Suprapubic skin (tissue), 4 donors: Measurements from ENCODE around the gene BUB1B. TPM values are rescaled to one million over a fixed set of nuclear protein-coding genes. Genes with fewer than 3 reads are reported as not detected.
"Not testable (repeated sequence)": the region's sequence is repeated elsewhere in the genome, so short reads cannot be mapped to it uniquely, and the experiment has no call there.

Experiments used
- DNase-seq, 2 donors: peaks; one replicate each; pipeline ENCODE4 v3.0.0-alpha.2; 2019; ENCODE audit warnings: low spot score in 2 of 2
- H3K27ac ChIP-seq: fragments of 200-600 bp; sonication (generic); one replicate; pipeline ENCODE4 v1.5.1; 2019
- H3K27me3 ChIP-seq: fragments of 200-600 bp; sonication (generic); one replicate; pipeline ENCODE4 v1.5.1; 2019
- H3K36me3 ChIP-seq: fragments of 200-600 bp; sonication (generic); one replicate; pipeline ENCODE4 v1.5.1; 2019
- H3K4me1 ChIP-seq: fragments of 200-600 bp; sonication (generic); one replicate; pipeline ENCODE4 v1.5.1; 2019
- H3K4me3 ChIP-seq: fragments of 200-600 bp; sonication (generic); one replicate; pipeline ENCODE4 v1.5.1; 2019; ENCODE audit warnings: mild to moderate bottlenecking
- H3K9me3 ChIP-seq: fragments of 200-600 bp; sonication (generic); one replicate; pipeline ENCODE4 v1.5.1; 2019
- CTCF ChIP-seq, 2 donors: fragments of 200-600 bp in 1 of 2; fragments of 450-650 bp in 1 of 2; sonication (generic) in 1 of 2; IDR thresholded peaks; one replicate each; pipeline ENCODE4 v1.5.1; 2016 to 2019; ENCODE audit warnings: antibody characterized with exemption in 2 of 2, mild to moderate bottlenecking in 1 of 2, moderate library complexity in 1 of 2
- EP300 ChIP-seq: sonication (generic); formaldehyde crosslinking; IDR thresholded peaks from one replicate; pipeline ENCODE4 v1.6.1; 2017; ENCODE audit warnings: antibody characterized with exemption
- POLR2A ChIP-seq, 2 donors: fragments of 450-650 bp; IDR thresholded peaks; one replicate each; pipeline ENCODE4 v1.6.1; 2017; ENCODE audit warnings: antibody characterized with exemption in 2 of 2, mild to moderate bottlenecking in 2 of 2, moderate library complexity in 2 of 2
- POLR2AphosphoS5 ChIP-seq, 3 donors: sonication (generic); formaldehyde crosslinking; IDR thresholded peaks; one replicate each; pipeline ENCODE4 v1.6.1; 2017; ENCODE audit warnings: antibody characterized with exemption in 3 of 3
- WGBS: methylation state at CpG from one replicate; pipeline ENCODE4 v1.1.5; 2018; 5-methylcytosine and 5-hydroxymethylcytosine counted together
- total RNA-seq, 4 donors: library from RNA; depleted of rRNA; stranded (reverse); fragments of >200 nt; gene quantifications; one replicate each; pipeline ENCODE4 v1.1.0, GENCODE V29; 2016

BUB1B gene
- total RNA-seq, 4 donors from 2014 or later, result 1.8 to 12.2 (median 8.8) TPM

- Histone ChIP-seq H3K4me3 (no peak overlapping the region), H3K27me3 (no peaks in the 10 kb centered on the region), H3K4me1 (no peaks in the 10 kb centered on the region), H3K36me3 (no peaks in the 10 kb centered on the region), H3K9me3 (no peaks in the 10 kb centered on the region), H3K27ac (no peak overlapping the region)
- no peak for DNase-seq
- WGBS, result 81% methylated on average over 9 of the region's 9 CpGs
- no peak for TF ChIP-seq EP300
- TF ChIP-seq POLR2A (IDR thresholded peaks at IDR 0.05), result no peak
These were observed 26.0 kb upstream of the BUB1B start for GRCh38 chr15:40134885-40135284.

GRCh38 chr15:40135846-40136450, 24.9 kb upstream of the BUB1B start:
- H3K9me3 ChIP-seq, H3K36me3 ChIP-seq, H3K4me1 ChIP-seq, H3K27ac ChIP-seq, H3K27me3 ChIP-seq, H3K4me3 ChIP-seq: not testable (repeated sequence)
- peak in 1 of 2 donors; percentile 63 for DNase-seq
- WGBS, result 94% methylated on average over 1 of the region's 1 CpG

GRCh38 chr15:40136470-40137302, 24.2 kb upstream of the BUB1B start:
- Histone ChIP-seq H3K36me3 (no peaks in the 10 kb centered on the region), H3K27ac (no peak overlapping the region), H3K4me3 (no peak overlapping the region), H3K27me3 (no peaks in the 10 kb centered on the region), H3K9me3 (no peaks in the 10 kb centered on the region), H3K4me1 (no peaks in the 10 kb centered on the region)
- 90% methylated on average over 3 of the region's 6 CpGs for WGBS
- peak in 1 of 2 donors; percentile 56 for DNase-seq
- no peak for TF ChIP-seq CTCF (IDR thresholded peaks at IDR 0.05)
- no peak for TF ChIP-seq POLR2AphosphoS5 (IDR thresholded peaks at IDR 0.05)
- TF ChIP-seq EP300, result no peak
- no peak for TF ChIP-seq POLR2A (IDR thresholded peaks at IDR 0.05)

- peak in 1 of 2 donors; percentile 58 for DNase-seq
- H3K4me1 ChIP-seq, result no peaks in the 10 kb centered on the region
- H3K27me3 ChIP-seq, result no peaks in the 10 kb centered on the region
- WGBS, result 87% methylated on average over 10 of the region's 11 CpGs
- H3K27ac ChIP-seq, result no peak overlapping the region
- no peak overlapping the region for H3K4me3 ChIP-seq
- no peaks in the 10 kb centered on the region for H3K9me3 ChIP-seq
- no peaks in the 10 kb centered on the region for H3K36me3 ChIP-seq
- TF ChIP-seq EP300, result no peak
- no peak for TF ChIP-seq CTCF (IDR thresholded peaks at IDR 0.05)
- TF ChIP-seq POLR2AphosphoS5 (IDR thresholded peaks at IDR 0.05), result no peak
- TF ChIP-seq POLR2A (IDR thresholded peaks at IDR 0.05), result no peak
These were observed 23.3 kb upstream of the BUB1B start for GRCh38 chr15:40137303-40138200.

- not testable (repeated sequence) for DNase-seq, H3K4me3 ChIP-seq, H3K27ac ChIP-seq, H3K4me1 ChIP-seq, H3K27me3 ChIP-seq, H3K9me3 ChIP-seq, H3K36me3 ChIP-seq
- 78% methylated on average over 3 of the region's 3 CpGs for WGBS
These were observed 22.7 kb upstream of the BUB1B start for GRCh38 chr15:40138201-40138570.

GRCh38 chr15:40142428-40142827, 18.4 kb upstream of the BUB1B start:
- WGBS, result 86% methylated on average over 5 of the region's 5 CpGs
- H3K4me1 ChIP-seq, result no peaks in the 10 kb centered on the region
- H3K27me3 ChIP-seq, result no peaks in the 10 kb centered on the region
- H3K4me3 ChIP-seq, result no peak overlapping the region
- TF ChIP-seq POLR2A (IDR thresholded peaks at IDR 0.05) (no peak), EP300 (no peak), CTCF (IDR thresholded peaks at IDR 0.05) (no peak), POLR2AphosphoS5 (IDR thresholded peaks at IDR 0.05) (no peak)
- H3K36me3 ChIP-seq, result no peaks in the 10 kb centered on the region
- no peak overlapping the region for H3K27ac ChIP-seq
- H3K9me3 ChIP-seq, result no peaks in the 10 kb centered on the region
- DNase-seq, result no peak
